GM18868 (cell line): ENCODE data around the gene SLC25A26.
A peak's percentile ranks its signal among the peaks of the same experiment; 100 is the strongest.
"Not testable (repeated sequence)": the region's sequence is repeated elsewhere in the genome, so short reads cannot be mapped to it uniquely, and the experiment has no call there.

Experiments
- ATAC-seq: cut with Tn5 transposase; IDR thresholded peaks from one replicate; pipeline ENCODE4 v1.9.1; 2021; ENCODE audit warnings: mild to moderate bottlenecking, moderate library complexity; ENCODE audit not compliant: unreplicated experiment

The SLC25A26 gene

GRCh38 chr3:66267906-66268305 is 47.1 kb downstream of the SLC25A26 start:
- no peak for ATAC-seq

GRCh38 chr3:66268864-66269263 is 48.1 kb downstream of the SLC25A26 start:
- no peak for ATAC-seq

GRCh38 chr3:66269411-66269810 is 48.6 kb downstream of the SLC25A26 start:
- no peak for ATAC-seq

- ATAC-seq = no peak
These were observed 49.5 kb downstream of the SLC25A26 start for GRCh38 chr3:66270288-66270687.

GRCh38 chr3:66270701-66271100 is 49.9 kb downstream of the SLC25A26 start:
- ATAC-seq = no peak

GRCh38 chr3:66271231-66271630 is 50.4 kb downstream of the SLC25A26 start:
- ATAC-seq = no peak

GRCh38 chr3:66272016-66272415 is 51.2 kb downstream of the SLC25A26 start:
- ATAC-seq = no peak

- not testable (repeated sequence) for ATAC-seq
These were observed 54.0 kb downstream of the SLC25A26 start for GRCh38 chr3:66274837-66275236.

GRCh38 chr3:66276705-66277274 is 56.0 kb downstream of the SLC25A26 start:
- ATAC-seq = peak; percentile 75

GRCh38 chr3:66279168-66279567 is 58.4 kb downstream of the SLC25A26 start:
- no peak for ATAC-seq

GRCh38 chr3:66280304-66280703 is 59.5 kb downstream of the SLC25A26 start:
- no peak for ATAC-seq

GRCh38 chr3:66291922-66292321 is 71.1 kb downstream of the SLC25A26 start:
- ATAC-seq = not testable (repeated sequence)

GRCh38 chr3:66297260-66297873 is 76.6 kb downstream of the SLC25A26 start:
- ATAC-seq = no peak

GRCh38 chr3:66297900-66298299 is 77.1 kb downstream of the SLC25A26 start:
- no peak for ATAC-seq

GRCh38 chr3:66298591-66298990 is 77.8 kb downstream of the SLC25A26 start:
- ATAC-seq = no peak

GRCh38 chr3:66299085-66299484 is 78.3 kb downstream of the SLC25A26 start:
- ATAC-seq = not testable (repeated sequence)

- ATAC-seq = no peak
These were observed 79.1 kb downstream of the SLC25A26 start for GRCh38 chr3:66299891-66300290.

GRCh38 chr3:66302288-66302687 is 81.5 kb downstream of the SLC25A26 start:
- no peak for ATAC-seq

GRCh38 chr3:66303491-66303901 is 82.7 kb downstream of the SLC25A26 start:
- ATAC-seq = peak; percentile 67

- no peak for ATAC-seq
These were observed 83.5 kb downstream of the SLC25A26 start for GRCh38 chr3:66304293-66304692.

- ATAC-seq = not testable (repeated sequence)
These were observed 85.3 kb downstream of the SLC25A26 start for GRCh38 chr3:66306086-66306485.

GRCh38 chr3:66306991-66307390 is 86.2 kb downstream of the SLC25A26 start:
- not testable (repeated sequence) for ATAC-seq

- ATAC-seq = no peak
These were observed 91.2 kb downstream of the SLC25A26 start for GRCh38 chr3:66312039-66312438.
